ENCODE data around the gene PCSK1N.

PCSK1N gene

GRCh38 chrX:48781705-48782104 lies 53.7 kb downstream of the PCSK1N start:
- H3K9me3 ChIP-seq (ENCODE audit: control insufficient read depth, insufficient read depth, low read length), result no peaks in the 10 kb centered on the region
- DNase-seq (ENCODE audit: low read depth, low spot score), result no peak
- no peak overlapping the region for H3K4me3 ChIP-seq (ENCODE audit: low read length)
- no peaks in the 10 kb centered on the region for H3K27me3 ChIP-seq (ENCODE audit: control insufficient read depth, insufficient read depth, low read length)
- 100% methylated on average over 1 of the region's 6 CpGs for WGBS (ENCODE audit: insufficient coverage, insufficient read length)
- H3K4me1 ChIP-seq (ENCODE audit: control insufficient read depth, insufficient read depth, low read length), result no peaks in the 10 kb centered on the region
- no peak overlapping the region for H3K27ac ChIP-seq (ENCODE audit: low read length)
- no peaks in the 10 kb centered on the region for H3K36me3 ChIP-seq (ENCODE audit: control insufficient read depth, insufficient read depth, low read length)
